GM23338 (cell line): ENCODE data around the gene CEP72. TPM values are rescaled to one million over a fixed set of nuclear protein-coding genes. Genes with fewer than 3 reads are reported as not detected.

Source experiments
- ATAC-seq: fragments of 200-7000 bp; cut with Tn5 transposase; 3 replicates; pipeline ENCODE4 v1.9.1; 2020
- DNase-seq: peaks from one replicate; pipeline ENCODE4 v3.0.0-alpha.2; 2015; ENCODE audit warnings: low spot score
- H2AFZ ChIP-seq: fragments of 200-600 bp; sonication (generic); 2 replicates; pipeline ENCODE4 v1.8.0; 2016; ENCODE audit warnings: antibody characterized with exemption, mild to moderate bottlenecking, moderate library complexity
- H3F3A ChIP-seq: fragments of 200-600 bp; sonication (generic); replicated peaks from 2 replicates; pipeline ENCODE4 v1.8.0; 2017; ENCODE audit warnings: antibody characterized with exemption, mixed run types, low read depth
- H3K27ac ChIP-seq: fragments of 200-600 bp; sonication (generic); 2 replicates; pipeline ENCODE4 v1.6.1; 2016; ENCODE audit warnings: low read depth
- H3K27me3 ChIP-seq: fragments of 200-600 bp; sonication (generic); 2 replicates; pipeline ENCODE4 v1.8.0; 2016; ENCODE audit warnings: mild to moderate bottlenecking, mixed run types, moderate library complexity; ENCODE audit not compliant: insufficient read depth
- H3K36me3 ChIP-seq: fragments of 200-600 bp; sonication (generic); 2 replicates; pipeline ENCODE4 v1.8.0; 2016; ENCODE audit warnings: mild to moderate bottlenecking; ENCODE audit not compliant: insufficient read depth
- H3K4me1 ChIP-seq: fragments of 200-600 bp; sonication (generic); 2 replicates; pipeline ENCODE4 v1.8.0; 2016; ENCODE audit warnings: mild to moderate bottlenecking, moderate library complexity; ENCODE audit not compliant: insufficient read depth
- H3K4me2 ChIP-seq: fragments of 200-600 bp; sonication (generic); 2 replicates; pipeline ENCODE4 v1.7.1; 2017; ENCODE audit warnings: mixed run types
- H3K4me3 ChIP-seq: fragments of 200-600 bp; sonication (generic); 2 replicates; pipeline ENCODE4 v1.6.1; 2016; ENCODE audit warnings: mixed run types
- H3K79me2 ChIP-seq: fragments of 200-600 bp; sonication (generic); replicated peaks from 2 replicates; pipeline ENCODE4 v1.8.0; 2017; ENCODE audit warnings: mild to moderate bottlenecking; ENCODE audit not compliant: insufficient read depth
- H3K9me2 ChIP-seq: fragments of 200-600 bp; sonication (generic); 2 replicates; pipeline ENCODE4 v1.8.0; 2017; ENCODE audit not compliant: insufficient read depth
- H4K20me1 ChIP-seq: fragments of 200-600 bp; sonication (generic); replicated peaks from 2 replicates; pipeline ENCODE4 v1.8.0; 2017; ENCODE audit warnings: mild to moderate bottlenecking; ENCODE audit not compliant: insufficient read depth
- H3K27ac Mint-ChIP-seq: 2 replicates; pipeline ENCODE4 v1.8.0; 2020; ENCODE audit warnings: inconsistent platforms, mild to moderate bottlenecking, moderate library complexity, mixed read lengths
- H3K27me3 Mint-ChIP-seq: 3 replicates; pipeline ENCODE4 v1.8.0; 2022; ENCODE audit warnings: low read depth, mild to moderate bottlenecking, moderate library complexity, mixed read lengths, inconsistent platforms; ENCODE audit not compliant: insufficient read depth, poor library complexity
- H3K36me3 Mint-ChIP-seq: 3 replicates; pipeline ENCODE4 v1.8.0; 2021; ENCODE audit warnings: low read depth, mild to moderate bottlenecking, inconsistent platforms, moderate library complexity, mixed read lengths
- H3K4me1 Mint-ChIP-seq: 3 replicates; pipeline ENCODE4 v1.8.0; 2020; ENCODE audit warnings: mild to moderate bottlenecking, inconsistent platforms, mixed read lengths
- H3K4me3 Mint-ChIP-seq: 3 replicates; pipeline ENCODE4 v1.8.0; 2021; ENCODE audit warnings: moderate library complexity, mild to moderate bottlenecking, inconsistent platforms, mixed read lengths
- H3K9me3 Mint-ChIP-seq: 3 replicates; pipeline ENCODE4 v1.8.0; 2020; ENCODE audit warnings: moderate library complexity, mild to moderate bottlenecking, inconsistent platforms, mixed read lengths
- CREB1 ChIP-seq: fragments of 250-450 bp; sonication (Bioruptor Pico); IDR thresholded peaks from 2 replicates; pipeline ENCODE4 v1.5.0; 2020; ENCODE audit warnings: low read depth, mild to moderate bottlenecking, moderate library complexity
- CTCF ChIP-seq, 2 experiments: fragments of 200-600 bp in 1 of 2; sonication (generic) in 1 of 2; conservative IDR thresholded peaks; 2 replicates each; pipeline versions ENCODE4 v1.5.1 to v1.6.1; 2016 to 2017; ENCODE audit warnings: antibody characterized with exemption in 2 of 2, low read depth in 2 of 2, mild to moderate bottlenecking in 2 of 2, moderate library complexity in 1 of 2
- EZH2 ChIP-seq: fragments of 200-600 bp; sonication (generic); IDR thresholded peaks from one replicate; pipeline ENCODE4 v1.8.0; 2017; ENCODE audit warnings: antibody characterized with exemption, mild to moderate bottlenecking, low read depth; ENCODE audit not compliant: unreplicated experiment
- EZH2phosphoT487 ChIP-seq: fragments of 200-600 bp; sonication (generic); IDR thresholded peaks from one replicate; pipeline ENCODE4 v1.8.1; 2018; ENCODE audit warnings: antibody characterized with exemption; ENCODE audit not compliant: unreplicated experiment
- JUNB ChIP-seq: IDR thresholded peaks from one replicate; pipeline ENCODE4 v1.6.1; 2016; ENCODE audit warnings: antibody characterized with exemption; ENCODE audit not compliant: unreplicated experiment
- NANOG ChIP-seq: IDR thresholded peaks from 2 replicates; pipeline ENCODE4 v1.6.1; 2016; ENCODE audit warnings: antibody characterized with exemption, borderline replicate concordance
- POLR2AphosphoS5 ChIP-seq: IDR thresholded peaks from 2 replicates; pipeline ENCODE4 v1.6.1; 2016; ENCODE audit warnings: antibody characterized with exemption, low read depth
- REST ChIP-seq: IDR thresholded peaks from one replicate; pipeline ENCODE4 v1.6.1; 2018; ENCODE audit warnings: antibody characterized with exemption; ENCODE audit not compliant: unreplicated experiment
- STAT1 ChIP-seq: IDR thresholded peaks from one replicate; pipeline ENCODE4 v1.6.1; 2016; ENCODE audit warnings: antibody characterized with exemption; ENCODE audit not compliant: unreplicated experiment
- ZNF114 ChIP-seq: fragments of 250-450 bp; sonication (Bioruptor Pico); IDR thresholded peaks from 2 replicates; pipeline ENCODE4 v1.5.0; 2020; ENCODE audit warnings: mild to moderate bottlenecking, moderate library complexity
- ZNF331 ChIP-seq: fragments of 250-450 bp; sonication (Bioruptor Pico); IDR thresholded peaks from 2 replicates; pipeline ENCODE4 v1.5.0; 2020; ENCODE audit warnings: low read depth, mild to moderate bottlenecking, moderate library complexity
- ZNF462 ChIP-seq: fragments of 250-450 bp; sonication (Bioruptor Pico); IDR thresholded peaks from 2 replicates; pipeline ENCODE4 v1.5.0; 2020; ENCODE audit warnings: mild to moderate bottlenecking, moderate library complexity
- polyA plus RNA-seq: library from polyadenylated mRNA; unstranded; fragments of >200 nt; fragmentation: Nextera tagmentation; extraction: Ambion mirVana; gene quantifications from 2 replicates; pipeline ENCODE4 v1.2.1, GENCODE V29; 2016
- total RNA-seq: library from RNA; depleted of rRNA; stranded (reverse); fragments of >200 nt; shearing (Covaris generic); gene quantifications from 2 replicates; pipeline ENCODE4 v1.2.3, GENCODE V29; 2014

CEP72 gene
- total and polyA plus RNA-seq, 2 experiments from 2014 or later: 15.5 to 27.1 TPM

GRCh38 chr5:583645-584044, 28.5 kb upstream of the CEP72 start:
- no peaks in the 10 kb centered on the region for H3K9me3 Mint-ChIP-seq
- H3K79me2 ChIP-seq: no peaks in the 10 kb centered on the region
- H3K4me3 ChIP-seq: no peak overlapping the region
- no peaks in the 10 kb centered on the region for H3K36me3 Mint-ChIP-seq
- peaks cover 4% of the 10 kb centered on the region; the same call in 1 of the 2 replicates for H3K4me1 ChIP-seq
- H3K27me3 ChIP-seq: no peaks in the 10 kb centered on the region
- no peak overlapping the region for H2AFZ ChIP-seq
- H3F3A ChIP-seq: no peaks in the 10 kb centered on the region
- peaks cover 19% of the 10 kb centered on the region for H3K27me3 Mint-ChIP-seq
- peaks cover 22% of the 10 kb centered on the region for H3K4me1 Mint-ChIP-seq
- no peak overlapping the region for H3K27ac ChIP-seq
- no peak overlapping the region for H3K4me3 Mint-ChIP-seq
- H3K9me2 ChIP-seq: no peaks in the 10 kb centered on the region
- no peak overlapping the region for H3K4me2 ChIP-seq
- TF ChIP-seq POLR2AphosphoS5 (no peak), ZNF331 (CRISPR knock-in tag) (no peak), NANOG (no peak), CREB1 (CRISPR knock-in tag) (no peak), EZH2 (no peak), CTCF (conservative IDR thresholded peaks at IDR 0.05; ENCODE audit: low read depth in 2 of 2) (no peak), ZNF114 (no peak), JUNB (no peak), ZNF462 (CRISPR knock-in tag) (no peak), EZH2phosphoT487 (no peak), REST (no peak), STAT1 (no peak)
- DNase-seq: no peak
- no peaks in the 10 kb centered on the region for H4K20me1 ChIP-seq
- H3K27ac Mint-ChIP-seq: no peak overlapping the region
- no peak for ATAC-seq
- H3K36me3 ChIP-seq: no peaks in the 10 kb centered on the region
